Neural cell (in vitro differentiated cells): ENCODE results near the gene FAM240A. TPM values are rescaled to one million over a fixed set of nuclear protein-coding genes. Genes with fewer than 3 reads are reported as not detected.
A peak's percentile ranks its signal among the peaks of the same experiment; 100 is the strongest.

Experiments used
- H2AFZ ChIP-seq: fragments of 200-600, 300-800 bp; sonication (generic), shearing (Covaris generic); 2 replicates; pipeline ENCODE4 v1.6.0; 2014; ENCODE audit warnings: low read depth, mild to moderate bottlenecking, antibody characterized with exemption, low read length, moderate library complexity
- H3F3A ChIP-seq: fragments of 200-600 bp; shearing (Covaris generic); 2 replicates; pipeline ENCODE4 v1.6.1; 2016; ENCODE audit warnings: mild to moderate bottlenecking, moderate library complexity, mixed read lengths, antibody characterized with exemption, low read length; ENCODE audit not compliant: insufficient read depth, poor library complexity, severe bottlenecking
- H3K27ac ChIP-seq: fragments of 200-600, 300-800 bp; sonication (generic), shearing (Covaris generic); 2 replicates; pipeline ENCODE4 v1.5.1; 2014; ENCODE audit warnings: mild to moderate bottlenecking, low read length, moderate library complexity
- H3K27me3 ChIP-seq: fragments of 300-800, 200-600 bp; sonication (generic), shearing (Covaris generic); 2 replicates; pipeline ENCODE4 v1.6.0; 2014; ENCODE audit warnings: mild to moderate bottlenecking, low read depth, low read length, moderate library complexity; ENCODE audit not compliant: insufficient read depth
- H3K36me3 ChIP-seq: fragments of 300-800, 200-600 bp; sonication (generic), shearing (Covaris generic); 2 replicates; pipeline ENCODE4 v1.5.1; 2014; ENCODE audit warnings: mild to moderate bottlenecking, antibody characterized with exemption, low read length, moderate library complexity; ENCODE audit not compliant: insufficient read depth
- H3K4me2 ChIP-seq: fragments of 300-800, 200-600 bp; sonication (generic), shearing (Covaris generic); 2 replicates; pipeline ENCODE4 v1.6.0; 2014; ENCODE audit warnings: mild to moderate bottlenecking, low read length
- H3K4me3 ChIP-seq: fragments of 300-800, 200-600 bp; sonication (generic), shearing (Covaris generic); 2 replicates; pipeline ENCODE4 v1.5.1; 2014; ENCODE audit warnings: mild to moderate bottlenecking, low read length, moderate library complexity
- H3K79me2 ChIP-seq: fragments of 200-600 bp; shearing (Covaris generic); replicated peaks from 2 replicates; pipeline ENCODE4 v1.6.0; 2014; ENCODE audit warnings: mild to moderate bottlenecking, low read length, moderate library complexity; ENCODE audit not compliant: insufficient read depth
- H3K9ac ChIP-seq: fragments of 300-800, 200-600 bp; sonication (generic), shearing (Covaris generic); 2 replicates; pipeline ENCODE4 v1.6.1; 2016; ENCODE audit warnings: mild to moderate bottlenecking, low read length, mixed read lengths
- H3K9me2 ChIP-seq: fragments of 200-600 bp; shearing (Covaris generic); 2 replicates; pipeline ENCODE4 v1.6.1; 2016; ENCODE audit warnings: mild to moderate bottlenecking, low read length, mixed read lengths; ENCODE audit not compliant: insufficient read depth
- H3K9me3 ChIP-seq: fragments of 200-600, 300-800 bp; sonication (generic), shearing (Covaris generic); 2 replicates; pipeline ENCODE4 v1.6.1; 2016; ENCODE audit warnings: mild to moderate bottlenecking, mixed run types, low read length, moderate library complexity, mixed read lengths
- H4K20me1 ChIP-seq: fragments of 200-600 bp; shearing (Covaris generic); 2 replicates; pipeline ENCODE4 v1.6.1; 2016; ENCODE audit warnings: mild to moderate bottlenecking, mixed run types; ENCODE audit not compliant: insufficient read depth
- CTCF ChIP-seq: fragments of 450-650 bp; IDR thresholded peaks from 2 replicates; pipeline ENCODE4 v1.5.1; 2014; ENCODE audit warnings: antibody characterized with exemption, mild to moderate bottlenecking, moderate library complexity; ENCODE audit not compliant: poor library complexity, severe bottlenecking
- EP300 ChIP-seq: fragments of 450-650 bp; conservative IDR thresholded peaks from 2 replicates; pipeline ENCODE4 v1.6.1; 2014; ENCODE audit warnings: antibody characterized with exemption, mild to moderate bottlenecking, moderate library complexity; ENCODE audit not compliant: poor library complexity, severe bottlenecking
- EZH2 ChIP-seq: fragments of 200-600, 300-800 bp; shearing (Covaris generic), sonication (generic); IDR thresholded peaks from 2 replicates; pipeline ENCODE4 v1.6.1; 2014; ENCODE audit warnings: antibody characterized with exemption, low read length, borderline replicate concordance, mild to moderate bottlenecking; ENCODE audit not compliant: insufficient read depth, poor library complexity, severe bottlenecking
- MXI1 ChIP-seq: fragments of 450-650 bp; conservative IDR thresholded peaks from 2 replicates; pipeline ENCODE4 v1.6.1; 2014; ENCODE audit warnings: antibody characterized with exemption, mild to moderate bottlenecking; ENCODE audit not compliant: poor library complexity, severe bottlenecking
- POLR2AphosphoS5 ChIP-seq: IDR thresholded peaks from 2 replicates; pipeline ENCODE4 v1.6.1; 2012
- RAD21 ChIP-seq: fragments of 450-650 bp; conservative IDR thresholded peaks from 2 replicates; pipeline ENCODE4 v1.6.1; 2014; ENCODE audit warnings: antibody characterized with exemption, mild to moderate bottlenecking, moderate library complexity
- SMC3 ChIP-seq: fragments of 450-650 bp; conservative IDR thresholded peaks from 2 replicates; pipeline ENCODE4 v1.6.1; 2014; ENCODE audit warnings: antibody characterized with exemption, mild to moderate bottlenecking, moderate library complexity; ENCODE audit not compliant: poor library complexity
- TAF1 ChIP-seq: IDR thresholded peaks from 2 replicates; pipeline ENCODE4 v1.6.1; 2012; ENCODE audit warnings: low read depth
- polyA plus RNA-seq: library from polyadenylated mRNA; depleted of rRNA; stranded (reverse); fragments of >200 nt; gene quantifications from 2 replicates; pipeline ENCODE4 v1.2.3, GENCODE V29; 2014

Gene FAM240A
- polyA plus RNA-seq, 1 donor from 2014 or later: not detected

- Histone ChIP-seq H3K27ac (no peak overlapping the region), H2AFZ (no peak overlapping the region), H3F3A (no peaks in the 10 kb centered on the region), H3K36me3 (no peaks in the 10 kb centered on the region), H3K4me3 (no peak overlapping the region), H3K9ac (no peak overlapping the region), H3K79me2 (no peaks in the 10 kb centered on the region), H3K9me2 (no peaks in the 10 kb centered on the region), H4K20me1 (no peaks in the 10 kb centered on the region), H3K27me3 (no peaks in the 10 kb centered on the region), H3K4me2 (no peak overlapping the region), H3K9me3 (no peaks in the 10 kb centered on the region)
- TF ChIP-seq SMC3: no peak
- TF ChIP-seq EP300: no peak
- TF ChIP-seq TAF1: no peak
- no peak for TF ChIP-seq EZH2
- TF ChIP-seq CTCF: no peak
- no peak for TF ChIP-seq MXI1
- no peak for TF ChIP-seq RAD21
- no peak for TF ChIP-seq POLR2AphosphoS5
Measured at GRCh38 chr3:46628901-46629369, 16.6 kb downstream of the FAM240A start.

DNA sequence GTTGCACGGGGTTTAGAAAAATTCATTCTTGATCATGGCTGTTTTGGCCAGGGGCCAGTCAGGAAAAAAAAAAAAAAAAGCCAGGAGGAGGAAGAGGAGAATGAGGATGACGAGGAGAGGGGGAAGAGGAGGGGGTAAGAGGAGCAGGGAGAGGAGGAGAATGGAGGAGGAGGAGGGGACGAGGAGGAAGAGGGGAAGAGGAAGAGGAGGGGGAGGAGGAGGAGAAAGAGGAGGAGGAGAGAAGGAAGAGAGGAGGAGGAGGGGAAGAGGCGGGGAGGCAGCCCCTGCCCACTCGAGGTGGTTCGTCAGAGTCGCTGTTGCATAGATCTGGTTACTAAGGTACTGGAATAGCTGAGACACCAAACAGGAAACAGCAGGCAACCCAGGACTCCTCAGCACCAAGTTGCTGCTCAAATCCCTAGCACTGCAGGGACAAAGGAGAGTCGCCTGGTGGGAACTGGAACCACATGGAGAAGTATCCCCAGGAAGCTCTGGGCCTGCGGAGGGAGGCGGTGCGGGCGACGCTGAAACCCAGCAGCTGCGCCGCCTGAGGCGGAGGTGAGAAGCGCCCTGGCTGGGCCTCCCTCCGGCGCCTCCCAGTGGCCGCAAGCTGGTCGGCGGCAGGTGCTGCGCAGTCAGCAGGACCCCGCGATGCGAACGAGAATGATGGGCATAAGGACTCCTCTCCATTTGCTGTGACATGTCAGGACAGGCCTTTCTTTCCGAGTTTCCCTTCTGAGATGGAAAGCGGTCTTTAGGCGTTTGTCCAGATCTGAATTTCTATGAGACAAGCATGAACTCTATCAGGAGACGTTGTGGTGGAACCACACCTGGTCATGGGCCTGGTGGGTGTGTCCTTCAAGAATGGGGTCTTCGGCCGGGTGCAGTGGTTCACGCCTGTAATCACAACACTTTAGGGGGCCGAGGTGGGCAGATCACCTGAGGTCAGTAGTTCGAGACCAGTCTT lies 17.5 kb downstream of the FAM240A start:
- Histone ChIP-seq H3K9me3 (no peaks in the 10 kb centered on the region), H3K4me3 (no peak overlapping the region), H3K9ac (no peak overlapping the region), H3K79me2 (no peaks in the 10 kb centered on the region), H3K4me2 (no peak overlapping the region), H4K20me1 (no peaks in the 10 kb centered on the region), H3K27me3 (no peaks in the 10 kb centered on the region), H3K27ac (no peak overlapping the region), H3K9me2 (no peaks in the 10 kb centered on the region), H3K36me3 (no peaks in the 10 kb centered on the region), H2AFZ (no peak overlapping the region), H3F3A (no peaks in the 10 kb centered on the region)
- TF ChIP-seq SMC3 (no peak), EZH2 (no peak), RAD21 (peak; percentile 15), CTCF (peak; percentile 63), EP300 (no peak), MXI1 (no peak)
